Osteoblast (primary cell): ENCODE measurements around the gene ADAMTS17. TPM values are rescaled to one million over a fixed set of nuclear protein-coding genes. Genes with fewer than 3 reads are reported as not detected.

Experiments
- DNase-seq: peaks from one replicate; pipeline ENCODE4 v3.0.0; 2011; ENCODE audit warnings: low spot score, mixed read lengths; ENCODE audit not compliant: insufficient read length; ENCODE audit errors: missing footprints
- H2AFZ ChIP-seq: 2 replicates; pipeline ENCODE4 v1.6.0; 2011; ENCODE audit warnings: mild to moderate bottlenecking, low read length
- H3K27ac ChIP-seq: 2 replicates; pipeline ENCODE4 v1.5.1; 2011; ENCODE audit warnings: mild to moderate bottlenecking, low read depth, low read length, moderate library complexity
- H3K27me3 ChIP-seq: 2 replicates; pipeline ENCODE4 v1.6.0; 2012; ENCODE audit warnings: mild to moderate bottlenecking, control low read depth, inconsistent platforms, low read length, moderate library complexity; ENCODE audit not compliant: insufficient read depth
- H3K36me3 ChIP-seq: 2 replicates; pipeline ENCODE4 v1.5.1; 2011; ENCODE audit warnings: mild to moderate bottlenecking, low read length, control low read depth, moderate library complexity; ENCODE audit not compliant: insufficient read depth
- H3K4me1 ChIP-seq: 2 replicates; pipeline ENCODE4 v1.5.1; 2011; ENCODE audit warnings: mild to moderate bottlenecking, low read length, control low read depth, moderate library complexity; ENCODE audit not compliant: insufficient read depth
- H3K4me2 ChIP-seq: 2 replicates; pipeline ENCODE4 v1.6.0; 2011; ENCODE audit warnings: mild to moderate bottlenecking, low read length; ENCODE audit not compliant: insufficient read depth
- H3K4me3 ChIP-seq: fragments of 200-600 bp; sonication (generic); 3 replicates; pipeline ENCODE4 v1.5.1; 2012; ENCODE audit warnings: mild to moderate bottlenecking, low read length, inconsistent platforms; ENCODE audit not compliant: insufficient read depth
- H3K79me2 ChIP-seq: 2 replicates; pipeline ENCODE4 v1.6.0; 2012; ENCODE audit warnings: mild to moderate bottlenecking, low read length, control low read depth, inconsistent platforms; ENCODE audit not compliant: insufficient read depth
- H3K9me3 ChIP-seq: 2 replicates; pipeline ENCODE4 v1.5.1; 2011; ENCODE audit warnings: low read depth, low read length, control low read depth
- H4K20me1 ChIP-seq: 2 replicates; pipeline ENCODE4 v1.6.0; 2012; ENCODE audit warnings: mild to moderate bottlenecking, low read length, control low read depth; ENCODE audit not compliant: insufficient read depth
- total RNA-seq: library from RNA; depleted of rRNA; stranded (reverse); fragments of >200 nt; gene quantifications from 2 replicates; pipeline ENCODE4 v1.2.3, GENCODE V29; 2012
- TF ChIP-seq, protein P1 (sequence below): IDR thresholded peaks from 2 replicates; pipeline ENCODE4 v1.5.1; 2011; ENCODE audit warnings: mild to moderate bottlenecking, low read depth, low read length, moderate library complexity; ENCODE audit errors: extremely low read depth

Gene ADAMTS17
- total RNA-seq, 1 donor: under 0.01 TPM

DNA sequence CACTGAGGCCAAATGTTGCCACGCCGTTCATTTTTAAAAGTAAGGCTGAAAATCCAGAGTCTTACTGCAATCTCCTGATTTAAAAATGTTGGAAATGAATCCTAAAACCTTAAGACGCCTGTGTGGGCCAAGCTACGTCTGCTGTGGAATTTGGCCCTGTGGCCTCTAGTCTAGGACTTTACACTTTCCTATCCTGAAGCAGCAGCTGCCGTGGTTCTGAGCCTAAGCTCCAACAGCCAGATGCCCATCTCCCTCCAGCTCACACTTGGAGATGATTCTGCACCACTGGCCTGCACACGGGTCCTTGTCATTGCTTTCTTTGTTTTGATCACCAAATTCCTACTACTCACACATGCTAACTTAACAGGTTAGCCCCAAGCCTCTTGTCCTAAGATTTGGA lies 322.2 kb downstream of the ADAMTS17 start:
- H3K4me3 ChIP-seq: no peak overlapping the region
- DNase-seq: no peak
- H3K4me2 ChIP-seq: no peak overlapping the region
- H4K20me1 ChIP-seq: no peaks in the 10 kb centered on the region
- no peaks in the 10 kb centered on the region for H3K27me3 ChIP-seq
- H2AFZ ChIP-seq: no peak overlapping the region
- TF ChIP-seq, protein P1, sequence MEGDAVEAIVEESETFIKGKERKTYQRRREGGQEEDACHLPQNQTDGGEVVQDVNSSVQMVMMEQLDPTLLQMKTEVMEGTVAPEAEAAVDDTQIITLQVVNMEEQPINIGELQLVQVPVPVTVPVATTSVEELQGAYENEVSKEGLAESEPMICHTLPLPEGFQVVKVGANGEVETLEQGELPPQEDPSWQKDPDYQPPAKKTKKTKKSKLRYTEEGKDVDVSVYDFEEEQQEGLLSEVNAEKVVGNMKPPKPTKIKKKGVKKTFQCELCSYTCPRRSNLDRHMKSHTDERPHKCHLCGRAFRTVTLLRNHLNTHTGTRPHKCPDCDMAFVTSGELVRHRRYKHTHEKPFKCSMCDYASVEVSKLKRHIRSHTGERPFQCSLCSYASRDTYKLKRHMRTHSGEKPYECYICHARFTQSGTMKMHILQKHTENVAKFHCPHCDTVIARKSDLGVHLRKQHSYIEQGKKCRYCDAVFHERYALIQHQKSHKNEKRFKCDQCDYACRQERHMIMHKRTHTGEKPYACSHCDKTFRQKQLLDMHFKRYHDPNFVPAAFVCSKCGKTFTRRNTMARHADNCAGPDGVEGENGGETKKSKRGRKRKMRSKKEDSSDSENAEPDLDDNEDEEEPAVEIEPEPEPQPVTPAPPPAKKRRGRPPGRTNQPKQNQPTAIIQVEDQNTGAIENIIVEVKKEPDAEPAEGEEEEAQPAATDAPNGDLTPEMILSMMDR: no peak
- no peak overlapping the region for H3K27ac ChIP-seq
- H3K9me3 ChIP-seq: no peaks in the 10 kb centered on the region
- H3K79me2 ChIP-seq: no peaks in the 10 kb centered on the region
- H3K36me3 ChIP-seq: no peaks in the 10 kb centered on the region
- no peaks in the 10 kb centered on the region for H3K4me1 ChIP-seq

DNA sequence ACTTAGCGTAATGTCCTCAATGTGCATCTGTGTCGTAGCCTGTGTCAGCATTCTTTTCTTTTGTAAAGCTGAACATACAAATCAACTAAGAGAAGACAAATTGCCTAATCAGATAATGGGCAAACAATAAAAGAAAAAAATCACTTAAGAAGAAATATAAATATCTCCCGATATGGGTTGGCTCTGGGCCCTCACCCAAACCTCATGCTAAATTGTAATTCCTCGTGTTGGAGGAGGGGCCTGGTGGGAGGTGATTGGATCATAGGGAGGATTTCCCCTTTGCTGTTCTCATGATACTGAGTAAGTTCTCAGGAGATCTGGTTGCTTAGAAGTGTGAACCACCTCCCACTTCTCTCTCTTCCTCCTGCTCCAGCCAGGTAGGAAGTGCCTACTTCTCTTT lies 323.6 kb downstream of the ADAMTS17 start:
- Histone ChIP-seq H3K36me3 (no peaks in the 10 kb centered on the region), H3K4me1 (no peaks in the 10 kb centered on the region), H4K20me1 (no peaks in the 10 kb centered on the region), H3K27me3 (no peaks in the 10 kb centered on the region), H3K4me3 (no peak overlapping the region), H2AFZ (no peak overlapping the region), H3K79me2 (no peaks in the 10 kb centered on the region), H3K4me2 (no peak overlapping the region), H3K9me3 (no peaks in the 10 kb centered on the region), H3K27ac (no peak overlapping the region)
- DNase-seq: no peak
- TF ChIP-seq, protein P1: no peak

DNA sequence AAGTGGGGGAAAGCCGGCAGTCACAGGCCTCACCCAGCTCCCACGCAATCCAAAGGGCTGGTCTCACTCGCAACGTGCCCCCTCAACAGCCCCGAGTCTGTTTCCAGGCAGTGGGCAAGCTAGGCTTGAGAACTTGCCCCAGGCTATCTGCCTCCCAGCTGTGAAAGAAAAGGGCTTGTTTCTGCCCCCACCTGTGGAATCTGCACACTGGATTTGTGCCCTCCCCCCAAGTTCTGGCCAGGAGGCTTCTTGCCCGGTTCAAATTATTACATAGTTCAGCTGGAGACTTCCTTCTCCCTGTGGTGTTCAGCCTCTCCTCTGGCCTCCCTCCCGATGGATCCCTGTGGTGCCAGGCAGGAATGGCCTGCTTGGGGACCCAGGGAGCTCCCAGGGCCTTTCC lies 324.6 kb downstream of the ADAMTS17 start:
- H3K4me1 ChIP-seq: no peaks in the 10 kb centered on the region
- H3K27me3 ChIP-seq: no peaks in the 10 kb centered on the region
- H3K36me3 ChIP-seq: no peaks in the 10 kb centered on the region
- no peaks in the 10 kb centered on the region for H3K79me2 ChIP-seq
- no peak overlapping the region for H3K27ac ChIP-seq
- no peaks in the 10 kb centered on the region for H3K9me3 ChIP-seq
- DNase-seq: no peak
- H3K4me3 ChIP-seq: no peak overlapping the region
- no peak overlapping the region for H2AFZ ChIP-seq
- H3K4me2 ChIP-seq: no peak overlapping the region
- no peaks in the 10 kb centered on the region for H4K20me1 ChIP-seq
- TF ChIP-seq, protein P1: no peak

DNA sequence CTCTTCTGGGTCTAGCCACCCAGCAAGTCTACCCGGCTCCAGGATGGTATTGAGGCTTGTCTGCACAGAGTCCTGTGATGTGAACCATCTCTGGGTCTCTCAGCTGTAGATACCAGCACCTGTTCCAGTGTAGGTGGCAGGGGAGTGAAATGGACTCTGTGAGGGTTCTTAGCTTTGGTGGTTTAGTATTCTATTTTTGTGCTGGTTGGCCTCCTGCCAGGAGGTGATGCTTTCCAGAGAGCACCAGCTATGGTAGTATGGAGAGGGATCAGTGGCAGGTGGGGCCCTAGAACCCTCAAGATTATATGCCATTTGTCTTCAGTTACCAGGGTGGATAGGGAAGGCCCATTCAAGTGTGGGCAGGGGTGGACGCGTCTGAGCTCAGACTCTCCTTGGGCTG lies 325.1 kb downstream of the ADAMTS17 start:
- Histone ChIP-seq H3K79me2 (no peaks in the 10 kb centered on the region), H3K4me1 (no peaks in the 10 kb centered on the region), H4K20me1 (no peaks in the 10 kb centered on the region), H3K9me3 (no peaks in the 10 kb centered on the region), H3K36me3 (no peaks in the 10 kb centered on the region), H3K4me3 (no peak overlapping the region), H2AFZ (no peak overlapping the region), H3K4me2 (no peak overlapping the region), H3K27ac (no peak overlapping the region), H3K27me3 (no peaks in the 10 kb centered on the region)
- no peak for DNase-seq
- TF ChIP-seq, protein P1: no peak
